ENCODE results near the gene TCF3.
A peak's percentile ranks its signal among the peaks of the same experiment; 100 is the strongest.

TCF3 gene

GRCh38 chr19:1609680-1610474 is 42.5 kb downstream of the TCF3 start:
- no peak for DNase-seq (ENCODE audit: low read depth)

- DNase-seq (ENCODE audit: low read depth) = no peak
Observed at GRCh38 chr19:1609103-1609396, 43.4 kb downstream of the TCF3 start.

GRCh38 chr19:1608359-1609102 is 43.9 kb downstream of the TCF3 start:
- no peak for DNase-seq (ENCODE audit: low read depth)

- DNase-seq (ENCODE audit: low read depth) = no peak
Observed at GRCh38 chr19:1606138-1606651, 46.2 kb downstream of the TCF3 start.

- peak; percentile 87 for DNase-seq (ENCODE audit: low read depth)
Observed at GRCh38 chr19:1605236-1606137, 46.9 kb downstream of the TCF3 start, which contains the start of gene UQCR11. UQCR11 (minus strand) TSS chr19:1605462; CDS start chr19:1605409, 53 bp downstream.

GRCh38 chr19:1602091-1602707 is 50.2 kb downstream of the TCF3 start:
- no peak for DNase-seq (ENCODE audit: low read depth)

- DNase-seq (ENCODE audit: low read depth) = no peak
Observed at GRCh38 chr19:1601613-1602064, 50.8 kb downstream of the TCF3 start.

GRCh38 chr19:1599460-1599846 is 53.0 kb downstream of the TCF3 start:
- DNase-seq (ENCODE audit: low read depth) = no peak

GRCh38 chr19:1598777-1599459 is 53.5 kb downstream of the TCF3 start:
- no peak for DNase-seq (ENCODE audit: low read depth)

GRCh38 chr19:1593501-1593772 is 59.0 kb downstream of the TCF3 start:
- no peak for DNase-seq (ENCODE audit: low read depth)

GRCh38 chr19:1592755-1593500 is 59.5 kb downstream of the TCF3 start, which contains the start of gene MBD3:
MBD3 (minus strand) TSS chr19:1592865; CDS start chr19:1592631, 234 bp downstream.
- DNase-seq (ENCODE audit: low read depth) = peak; percentile 84

- peak; percentile 80 for DNase-seq (ENCODE audit: low read depth)
Observed at GRCh38 chr19:1592024-1592754, 60.2 kb downstream of the TCF3 start.

GRCh38 chr19:1591421-1592023 is 60.9 kb downstream of the TCF3 start:
- no peak for DNase-seq (ENCODE audit: low read depth)

- no peak for DNase-seq (ENCODE audit: low read depth)
Observed at GRCh38 chr19:1590641-1591397, 61.6 kb downstream of the TCF3 start.

- no peak for DNase-seq (ENCODE audit: low read depth)
Observed at GRCh38 chr19:1587872-1588271, 64.5 kb downstream of the TCF3 start.

- DNase-seq (ENCODE audit: low read depth) = no peak
Observed at GRCh38 chr19:1585243-1585580, 67.2 kb downstream of the TCF3 start.

- DNase-seq (ENCODE audit: low read depth) = no peak
Observed at GRCh38 chr19:1584500-1585242, 67.7 kb downstream of the TCF3 start.

GRCh38 chr19:1582201-1582600 is 70.2 kb downstream of the TCF3 start:
- no peak for DNase-seq (ENCODE audit: low read depth)
